GM23338 (cell line): ENCODE data around the gene PEBP1. TPM values are rescaled to one million over a fixed set of nuclear protein-coding genes. Genes with fewer than 3 reads are reported as not detected.

Experiments used
- ATAC-seq: fragments of 200-7000 bp; cut with Tn5 transposase; 3 replicates; pipeline ENCODE4 v1.9.1; 2020
- DNase-seq: peaks from one replicate; pipeline ENCODE4 v3.0.0-alpha.2; 2015; ENCODE audit warnings: low spot score
- H2AFZ ChIP-seq: fragments of 200-600 bp; sonication (generic); 2 replicates; pipeline ENCODE4 v1.8.0; 2016; ENCODE audit warnings: antibody characterized with exemption, mild to moderate bottlenecking, moderate library complexity
- H3F3A ChIP-seq: fragments of 200-600 bp; sonication (generic); replicated peaks from 2 replicates; pipeline ENCODE4 v1.8.0; 2017; ENCODE audit warnings: antibody characterized with exemption, mixed run types, low read depth
- H3K27ac ChIP-seq: fragments of 200-600 bp; sonication (generic); 2 replicates; pipeline ENCODE4 v1.6.1; 2016; ENCODE audit warnings: low read depth
- H3K27me3 ChIP-seq: fragments of 200-600 bp; sonication (generic); 2 replicates; pipeline ENCODE4 v1.8.0; 2016; ENCODE audit warnings: mild to moderate bottlenecking, mixed run types, moderate library complexity; ENCODE audit not compliant: insufficient read depth
- H3K36me3 ChIP-seq: fragments of 200-600 bp; sonication (generic); 2 replicates; pipeline ENCODE4 v1.8.0; 2016; ENCODE audit warnings: mild to moderate bottlenecking; ENCODE audit not compliant: insufficient read depth
- H3K4me1 ChIP-seq: fragments of 200-600 bp; sonication (generic); 2 replicates; pipeline ENCODE4 v1.8.0; 2016; ENCODE audit warnings: mild to moderate bottlenecking, moderate library complexity; ENCODE audit not compliant: insufficient read depth
- H3K4me2 ChIP-seq: fragments of 200-600 bp; sonication (generic); 2 replicates; pipeline ENCODE4 v1.7.1; 2017; ENCODE audit warnings: mixed run types
- H3K4me3 ChIP-seq: fragments of 200-600 bp; sonication (generic); 2 replicates; pipeline ENCODE4 v1.6.1; 2016; ENCODE audit warnings: mixed run types
- H3K79me2 ChIP-seq: fragments of 200-600 bp; sonication (generic); replicated peaks from 2 replicates; pipeline ENCODE4 v1.8.0; 2017; ENCODE audit warnings: mild to moderate bottlenecking; ENCODE audit not compliant: insufficient read depth
- H3K9me2 ChIP-seq: fragments of 200-600 bp; sonication (generic); 2 replicates; pipeline ENCODE4 v1.8.0; 2017; ENCODE audit not compliant: insufficient read depth
- H4K20me1 ChIP-seq: fragments of 200-600 bp; sonication (generic); replicated peaks from 2 replicates; pipeline ENCODE4 v1.8.0; 2017; ENCODE audit warnings: mild to moderate bottlenecking; ENCODE audit not compliant: insufficient read depth
- H3K27ac Mint-ChIP-seq: 2 replicates; pipeline ENCODE4 v1.8.0; 2020; ENCODE audit warnings: inconsistent platforms, mild to moderate bottlenecking, moderate library complexity, mixed read lengths
- H3K27me3 Mint-ChIP-seq: 3 replicates; pipeline ENCODE4 v1.8.0; 2022; ENCODE audit warnings: low read depth, mild to moderate bottlenecking, moderate library complexity, mixed read lengths, inconsistent platforms; ENCODE audit not compliant: insufficient read depth, poor library complexity
- H3K36me3 Mint-ChIP-seq: 3 replicates; pipeline ENCODE4 v1.8.0; 2021; ENCODE audit warnings: low read depth, mild to moderate bottlenecking, inconsistent platforms, moderate library complexity, mixed read lengths
- H3K4me1 Mint-ChIP-seq: 3 replicates; pipeline ENCODE4 v1.8.0; 2020; ENCODE audit warnings: mild to moderate bottlenecking, inconsistent platforms, mixed read lengths
- H3K4me3 Mint-ChIP-seq: 3 replicates; pipeline ENCODE4 v1.8.0; 2021; ENCODE audit warnings: moderate library complexity, mild to moderate bottlenecking, inconsistent platforms, mixed read lengths
- H3K9me3 Mint-ChIP-seq: 3 replicates; pipeline ENCODE4 v1.8.0; 2020; ENCODE audit warnings: moderate library complexity, mild to moderate bottlenecking, inconsistent platforms, mixed read lengths
- JUNB ChIP-seq: IDR thresholded peaks from one replicate; pipeline ENCODE4 v1.6.1; 2016; ENCODE audit warnings: antibody characterized with exemption; ENCODE audit not compliant: unreplicated experiment
- POLR2AphosphoS5 ChIP-seq: IDR thresholded peaks from 2 replicates; pipeline ENCODE4 v1.6.1; 2016; ENCODE audit warnings: antibody characterized with exemption, low read depth
- STAT1 ChIP-seq: IDR thresholded peaks from one replicate; pipeline ENCODE4 v1.6.1; 2016; ENCODE audit warnings: antibody characterized with exemption; ENCODE audit not compliant: unreplicated experiment
- ZNF114 ChIP-seq: fragments of 250-450 bp; sonication (Bioruptor Pico); IDR thresholded peaks from 2 replicates; pipeline ENCODE4 v1.5.0; 2020; ENCODE audit warnings: mild to moderate bottlenecking, moderate library complexity
- ZNF331 ChIP-seq: fragments of 250-450 bp; sonication (Bioruptor Pico); IDR thresholded peaks from 2 replicates; pipeline ENCODE4 v1.5.0; 2020; ENCODE audit warnings: low read depth, mild to moderate bottlenecking, moderate library complexity
- ZNF462 ChIP-seq: fragments of 250-450 bp; sonication (Bioruptor Pico); IDR thresholded peaks from 2 replicates; pipeline ENCODE4 v1.5.0; 2020; ENCODE audit warnings: mild to moderate bottlenecking, moderate library complexity
- polyA plus RNA-seq: library from polyadenylated mRNA; unstranded; fragments of >200 nt; fragmentation: Nextera tagmentation; extraction: Ambion mirVana; gene quantifications from 2 replicates; pipeline ENCODE4 v1.2.1, GENCODE V29; 2016
- total RNA-seq: library from RNA; depleted of rRNA; stranded (reverse); fragments of >200 nt; shearing (Covaris generic); gene quantifications from 2 replicates; pipeline ENCODE4 v1.2.3, GENCODE V29; 2014
- TF ChIP-seq, protein P1 (sequence below): IDR thresholded peaks from 2 replicates; pipeline ENCODE4 v1.6.1; 2016; ENCODE audit warnings: antibody characterized with exemption
- TF ChIP-seq, protein P2 (sequence below), 2 experiments: fragments of 200-600 bp in 1 of 2; sonication (generic) in 1 of 2; conservative IDR thresholded peaks; 2 replicates each; pipeline versions ENCODE4 v1.5.1 to v1.6.1; 2016 to 2017; ENCODE audit warnings: antibody characterized with exemption in 2 of 2, low read depth in 2 of 2, mild to moderate bottlenecking in 2 of 2, moderate library complexity in 1 of 2

Gene PEBP1
- total and polyA plus RNA-seq, 2 experiments from 2014 or later, result 442 to 844 TPM

DNA sequence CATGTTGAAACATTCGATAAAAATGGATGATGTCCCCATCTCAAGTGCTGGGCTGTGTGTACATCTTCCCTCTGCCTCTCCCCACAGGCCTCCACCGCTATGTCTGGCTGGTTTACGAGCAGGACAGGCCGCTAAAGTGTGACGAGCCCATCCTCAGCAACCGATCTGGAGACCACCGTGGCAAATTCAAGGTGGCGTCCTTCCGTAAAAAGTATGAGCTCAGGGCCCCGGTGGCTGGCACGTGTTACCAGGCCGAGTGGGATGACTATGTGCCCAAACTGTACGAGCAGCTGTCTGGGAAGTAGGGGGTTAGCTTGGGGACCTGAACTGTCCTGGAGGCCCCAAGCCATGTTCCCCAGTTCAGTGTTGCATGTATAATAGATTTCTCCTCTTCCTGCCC is 8.6 kb downstream of the PEBP1 start:
- TF ChIP-seq, protein P1, sequence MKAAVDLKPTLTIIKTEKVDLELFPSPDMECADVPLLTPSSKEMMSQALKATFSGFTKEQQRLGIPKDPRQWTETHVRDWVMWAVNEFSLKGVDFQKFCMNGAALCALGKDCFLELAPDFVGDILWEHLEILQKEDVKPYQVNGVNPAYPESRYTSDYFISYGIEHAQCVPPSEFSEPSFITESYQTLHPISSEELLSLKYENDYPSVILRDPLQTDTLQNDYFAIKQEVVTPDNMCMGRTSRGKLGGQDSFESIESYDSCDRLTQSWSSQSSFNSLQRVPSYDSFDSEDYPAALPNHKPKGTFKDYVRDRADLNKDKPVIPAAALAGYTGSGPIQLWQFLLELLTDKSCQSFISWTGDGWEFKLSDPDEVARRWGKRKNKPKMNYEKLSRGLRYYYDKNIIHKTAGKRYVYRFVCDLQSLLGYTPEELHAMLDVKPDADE, result no peak
- TF ChIP-seq ZNF462, result no peak
- TF ChIP-seq POLR2AphosphoS5, result no peak
- TF ChIP-seq STAT1, result no peak
- no peak for TF ChIP-seq JUNB
- no peak for TF ChIP-seq ZNF114 (CRISPR knock-in tag)
- TF ChIP-seq ZNF331 (CRISPR knock-in tag), result no peak
- TF ChIP-seq, protein P2, sequence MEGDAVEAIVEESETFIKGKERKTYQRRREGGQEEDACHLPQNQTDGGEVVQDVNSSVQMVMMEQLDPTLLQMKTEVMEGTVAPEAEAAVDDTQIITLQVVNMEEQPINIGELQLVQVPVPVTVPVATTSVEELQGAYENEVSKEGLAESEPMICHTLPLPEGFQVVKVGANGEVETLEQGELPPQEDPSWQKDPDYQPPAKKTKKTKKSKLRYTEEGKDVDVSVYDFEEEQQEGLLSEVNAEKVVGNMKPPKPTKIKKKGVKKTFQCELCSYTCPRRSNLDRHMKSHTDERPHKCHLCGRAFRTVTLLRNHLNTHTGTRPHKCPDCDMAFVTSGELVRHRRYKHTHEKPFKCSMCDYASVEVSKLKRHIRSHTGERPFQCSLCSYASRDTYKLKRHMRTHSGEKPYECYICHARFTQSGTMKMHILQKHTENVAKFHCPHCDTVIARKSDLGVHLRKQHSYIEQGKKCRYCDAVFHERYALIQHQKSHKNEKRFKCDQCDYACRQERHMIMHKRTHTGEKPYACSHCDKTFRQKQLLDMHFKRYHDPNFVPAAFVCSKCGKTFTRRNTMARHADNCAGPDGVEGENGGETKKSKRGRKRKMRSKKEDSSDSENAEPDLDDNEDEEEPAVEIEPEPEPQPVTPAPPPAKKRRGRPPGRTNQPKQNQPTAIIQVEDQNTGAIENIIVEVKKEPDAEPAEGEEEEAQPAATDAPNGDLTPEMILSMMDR (conservative IDR thresholded peaks at IDR 0.05; ENCODE audit: low read depth in 2 of 2), result no peak
- Mint-ChIP-seq H3K9me3 (no peaks in the 10 kb centered on the region), H3K27me3 (no peaks in the 10 kb centered on the region), H3K4me3 (no peak overlapping the region; the same call in 2 of the 3 replicates), H3K4me1 (no peaks in the 10 kb centered on the region), H3K27ac (no peak overlapping the region), H3K36me3 (peaks cover 86% of the 10 kb centered on the region)
- Histone ChIP-seq H3K79me2 (peaks cover 27% of the 10 kb centered on the region), H3K27me3 (no peaks in the 10 kb centered on the region), H3K4me2 (no peak overlapping the region), H3K36me3 (peaks cover 66% of the 10 kb centered on the region), H2AFZ (no peak overlapping the region), H3K4me3 (no peak overlapping the region), H3K27ac (no peak overlapping the region), H3K9me2 (no peaks in the 10 kb centered on the region), H3F3A (peaks cover 30% of the 10 kb centered on the region; the same call in 1 of the 2 replicates), H4K20me1 (peaks cover 22% of the 10 kb centered on the region; the same call in 1 of the 2 replicates), H3K4me1 (no peaks in the 10 kb centered on the region; the same call in 1 of the 2 replicates)
- ATAC-seq, result no peak
- no peak for DNase-seq
